SU-DHL-6 (cell line): ENCODE measurements around the gene MCM5.

Experiments
- EZH2phosphoT487 ChIP-seq: fragments of 200-600 bp; sonication (generic), shearing (Covaris generic); conservative IDR thresholded peaks from 2 replicates; pipeline ENCODE4 v1.6.1; 2018; ENCODE audit warnings: mild to moderate bottlenecking, antibody characterized with exemption, low read length, moderate library complexity, mixed read lengths
- TF ChIP-seq, protein P1 (sequence below): fragments of 200-600 bp; sonication (generic); IDR thresholded peaks from one replicate; pipeline ENCODE4 v1.5.1; 2017; ENCODE audit warnings: antibody characterized with exemption, mild to moderate bottlenecking, low read length, moderate library complexity; ENCODE audit not compliant: insufficient read depth, poor library complexity, severe bottlenecking

DNA sequence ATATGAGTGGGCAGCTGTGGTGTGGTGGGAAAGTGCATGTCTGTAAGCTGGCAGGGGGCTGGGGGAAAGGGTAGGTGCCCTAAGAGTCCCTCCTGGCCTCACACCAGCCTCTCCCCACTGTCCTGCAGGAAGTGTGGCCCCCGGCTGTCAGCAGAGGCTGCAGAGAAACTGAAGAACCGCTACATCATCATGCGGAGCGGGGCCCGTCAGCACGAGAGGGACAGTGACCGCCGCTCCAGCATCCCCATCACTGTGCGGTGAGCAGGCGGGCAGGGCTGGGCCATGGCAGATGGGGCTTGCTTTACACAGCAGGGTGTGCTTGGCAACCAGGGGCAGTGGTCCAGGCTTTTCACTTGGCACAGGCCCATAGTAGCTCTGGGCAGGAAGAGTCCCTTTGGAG lies 19.8 kb downstream of the MCM5 start:
- TF ChIP-seq, protein P1, sequence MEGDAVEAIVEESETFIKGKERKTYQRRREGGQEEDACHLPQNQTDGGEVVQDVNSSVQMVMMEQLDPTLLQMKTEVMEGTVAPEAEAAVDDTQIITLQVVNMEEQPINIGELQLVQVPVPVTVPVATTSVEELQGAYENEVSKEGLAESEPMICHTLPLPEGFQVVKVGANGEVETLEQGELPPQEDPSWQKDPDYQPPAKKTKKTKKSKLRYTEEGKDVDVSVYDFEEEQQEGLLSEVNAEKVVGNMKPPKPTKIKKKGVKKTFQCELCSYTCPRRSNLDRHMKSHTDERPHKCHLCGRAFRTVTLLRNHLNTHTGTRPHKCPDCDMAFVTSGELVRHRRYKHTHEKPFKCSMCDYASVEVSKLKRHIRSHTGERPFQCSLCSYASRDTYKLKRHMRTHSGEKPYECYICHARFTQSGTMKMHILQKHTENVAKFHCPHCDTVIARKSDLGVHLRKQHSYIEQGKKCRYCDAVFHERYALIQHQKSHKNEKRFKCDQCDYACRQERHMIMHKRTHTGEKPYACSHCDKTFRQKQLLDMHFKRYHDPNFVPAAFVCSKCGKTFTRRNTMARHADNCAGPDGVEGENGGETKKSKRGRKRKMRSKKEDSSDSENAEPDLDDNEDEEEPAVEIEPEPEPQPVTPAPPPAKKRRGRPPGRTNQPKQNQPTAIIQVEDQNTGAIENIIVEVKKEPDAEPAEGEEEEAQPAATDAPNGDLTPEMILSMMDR = no peak
- no peak for TF ChIP-seq EZH2phosphoT487
